ENCODE data around the gene CDK13. TPM values are rescaled to one million over a fixed set of nuclear protein-coding genes. Genes with fewer than 3 reads are reported as not detected.

CDK13 gene
- total RNA-seq, 1 donor from 2014 or later: 50.3 TPM

DNA sequence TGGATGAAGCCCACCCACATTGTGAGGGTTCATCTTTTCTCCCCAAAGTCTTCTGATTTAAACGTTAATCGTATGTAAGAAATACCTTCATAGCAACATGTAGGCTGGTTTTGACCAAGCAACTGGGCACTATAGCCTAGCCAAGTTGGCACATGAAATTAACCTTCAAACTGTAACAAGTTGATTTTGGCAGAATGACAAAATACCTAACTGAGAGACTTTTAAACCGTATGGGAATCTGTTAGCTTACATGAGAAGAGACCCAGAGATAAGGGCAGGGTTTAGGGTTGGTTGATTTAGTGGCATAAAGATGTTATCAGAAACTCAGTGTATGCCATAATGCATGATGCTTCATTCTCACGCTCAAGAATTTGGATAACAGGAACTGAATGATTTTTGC is 69.5 kb downstream of the CDK13 start:
- Histone ChIP-seq H3K27me3 (ENCODE audit: control insufficient read depth, insufficient read depth, low read length) (no peaks in the 10 kb centered on the region), H3K36me3 (ENCODE audit: control insufficient read depth, insufficient read depth, low read length) (peaks cover 1% of the 10 kb centered on the region), H3K4me3 (ENCODE audit: low read depth, low read length) (no peak overlapping the region)
- no peak for FAIRE-seq
- TF ChIP-seq, protein P1, sequence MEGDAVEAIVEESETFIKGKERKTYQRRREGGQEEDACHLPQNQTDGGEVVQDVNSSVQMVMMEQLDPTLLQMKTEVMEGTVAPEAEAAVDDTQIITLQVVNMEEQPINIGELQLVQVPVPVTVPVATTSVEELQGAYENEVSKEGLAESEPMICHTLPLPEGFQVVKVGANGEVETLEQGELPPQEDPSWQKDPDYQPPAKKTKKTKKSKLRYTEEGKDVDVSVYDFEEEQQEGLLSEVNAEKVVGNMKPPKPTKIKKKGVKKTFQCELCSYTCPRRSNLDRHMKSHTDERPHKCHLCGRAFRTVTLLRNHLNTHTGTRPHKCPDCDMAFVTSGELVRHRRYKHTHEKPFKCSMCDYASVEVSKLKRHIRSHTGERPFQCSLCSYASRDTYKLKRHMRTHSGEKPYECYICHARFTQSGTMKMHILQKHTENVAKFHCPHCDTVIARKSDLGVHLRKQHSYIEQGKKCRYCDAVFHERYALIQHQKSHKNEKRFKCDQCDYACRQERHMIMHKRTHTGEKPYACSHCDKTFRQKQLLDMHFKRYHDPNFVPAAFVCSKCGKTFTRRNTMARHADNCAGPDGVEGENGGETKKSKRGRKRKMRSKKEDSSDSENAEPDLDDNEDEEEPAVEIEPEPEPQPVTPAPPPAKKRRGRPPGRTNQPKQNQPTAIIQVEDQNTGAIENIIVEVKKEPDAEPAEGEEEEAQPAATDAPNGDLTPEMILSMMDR (IDR thresholded peaks at IDR 0.05; ENCODE audit: insufficient read depth, low read length, severe bottlenecking): no peak
- DNase-seq (ENCODE audit: low read depth): no peak

DNA sequence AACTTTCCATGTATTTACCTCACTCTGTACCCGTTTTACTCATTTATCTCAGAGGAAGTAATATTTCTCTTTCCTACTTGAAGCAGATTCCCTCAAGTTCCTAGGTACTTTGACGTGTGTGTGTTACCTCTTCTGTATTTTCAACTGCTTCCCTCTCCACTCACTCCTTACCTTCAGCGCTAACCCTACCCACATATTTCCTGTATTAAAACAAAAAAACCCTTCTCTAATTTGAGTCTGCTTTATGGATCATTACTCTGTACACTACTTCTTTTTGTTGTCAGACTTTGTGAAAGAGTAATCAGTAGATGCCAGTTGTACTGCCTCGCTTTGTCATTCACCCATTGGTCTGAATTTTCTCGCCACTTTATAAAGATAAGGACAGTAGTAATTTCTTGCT is 74.0 kb downstream of the CDK13 start:
- no peak for DNase-seq (ENCODE audit: low read depth)
- FAIRE-seq: no peak
- Histone ChIP-seq H3K4me3 (ENCODE audit: low read depth, low read length) (no peak overlapping the region), H3K27me3 (ENCODE audit: control insufficient read depth, insufficient read depth, low read length) (no peaks in the 10 kb centered on the region), H3K36me3 (ENCODE audit: control insufficient read depth, insufficient read depth, low read length) (no peaks in the 10 kb centered on the region)
- TF ChIP-seq, protein P1 (IDR thresholded peaks at IDR 0.05; ENCODE audit: insufficient read depth, low read length, severe bottlenecking): no peak

DNA sequence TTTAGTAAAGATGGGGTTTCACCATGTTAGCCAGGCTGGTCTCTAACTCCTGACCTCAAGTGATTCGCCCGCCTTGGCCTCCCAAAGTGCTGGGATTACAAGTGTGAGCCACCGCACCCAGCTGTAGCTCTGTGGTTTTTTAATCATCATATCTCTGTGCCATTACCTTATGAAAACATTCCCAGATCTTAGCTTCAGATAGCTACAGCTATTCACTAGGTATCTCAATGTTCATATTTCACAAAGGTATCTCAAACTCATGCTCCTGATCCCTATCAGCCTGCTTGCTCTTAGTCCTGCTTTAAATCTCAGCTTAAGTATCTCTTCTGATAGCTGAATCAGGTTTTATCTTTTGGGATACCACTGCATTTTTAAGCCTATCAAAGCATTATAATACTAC is 74.8 kb downstream of the CDK13 start:
- TF ChIP-seq, protein P1 (IDR thresholded peaks at IDR 0.05; ENCODE audit: insufficient read depth, low read length, severe bottlenecking): no peak
- H3K36me3 ChIP-seq (ENCODE audit: control insufficient read depth, insufficient read depth, low read length): no peaks in the 10 kb centered on the region
- no peaks in the 10 kb centered on the region for H3K27me3 ChIP-seq (ENCODE audit: control insufficient read depth, insufficient read depth, low read length)
- FAIRE-seq (no peak), DNase-seq (ENCODE audit: low read depth) (no peak)
- H3K4me3 ChIP-seq (ENCODE audit: low read depth, low read length): no peak overlapping the region

DNA sequence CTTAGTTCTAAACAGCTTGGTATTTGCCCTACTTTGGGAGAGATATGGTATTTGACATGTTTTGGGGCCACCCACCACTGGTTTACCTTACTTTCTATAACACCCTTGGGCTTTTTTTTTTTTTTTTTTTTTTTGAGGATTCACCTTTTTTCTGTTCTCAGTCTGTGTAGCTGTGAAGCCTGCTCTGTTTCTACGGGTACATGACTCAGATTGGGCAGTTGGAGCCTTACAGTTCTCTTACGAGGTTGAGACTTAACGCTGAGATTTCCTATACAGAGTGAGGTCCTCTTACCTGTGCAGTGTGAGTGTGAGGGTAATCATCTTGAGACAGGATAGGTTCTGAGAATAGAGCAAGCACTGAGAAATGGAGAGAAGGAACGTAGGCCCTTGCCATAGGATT is 77.5 kb downstream of the CDK13 start:
- no peaks in the 10 kb centered on the region for H3K36me3 ChIP-seq (ENCODE audit: control insufficient read depth, insufficient read depth, low read length)
- DNase-seq (ENCODE audit: low read depth): no peak
- no peak for FAIRE-seq
- no peak overlapping the region for H3K4me3 ChIP-seq (ENCODE audit: low read depth, low read length)
- TF ChIP-seq, protein P1 (IDR thresholded peaks at IDR 0.05; ENCODE audit: insufficient read depth, low read length, severe bottlenecking): no peak
- no peaks in the 10 kb centered on the region for H3K27me3 ChIP-seq (ENCODE audit: control insufficient read depth, insufficient read depth, low read length)

DNA sequence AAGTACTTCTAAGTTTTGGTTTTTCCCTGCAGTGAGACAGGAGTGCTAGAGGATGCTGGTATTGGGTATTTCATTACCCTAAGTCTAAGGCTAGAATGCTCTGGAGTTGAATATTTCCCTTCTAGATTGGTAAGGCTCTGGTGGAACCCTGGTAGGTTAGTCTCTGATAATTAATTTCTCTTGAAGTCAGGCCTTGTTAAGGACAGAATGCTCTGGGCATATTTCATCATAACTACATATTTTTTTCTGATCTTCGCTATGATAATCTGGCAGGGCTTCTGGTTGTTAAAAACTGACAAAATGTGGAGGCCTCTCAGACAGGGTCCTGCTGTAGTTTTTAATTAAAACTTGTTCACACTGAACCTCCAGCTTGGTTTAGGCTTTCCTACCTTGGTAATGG is 83.8 kb downstream of the CDK13 start:
- TF ChIP-seq, protein P1 (IDR thresholded peaks at IDR 0.05; ENCODE audit: insufficient read depth, low read length, severe bottlenecking): no peak
- no peak for FAIRE-seq
- no peak overlapping the region for H3K4me3 ChIP-seq (ENCODE audit: low read depth, low read length)
- H3K27me3 ChIP-seq (ENCODE audit: control insufficient read depth, insufficient read depth, low read length): no peaks in the 10 kb centered on the region
- peaks cover 1% of the 10 kb centered on the region for H3K36me3 ChIP-seq (ENCODE audit: control insufficient read depth, insufficient read depth, low read length)
- no peak for DNase-seq (ENCODE audit: low read depth)

DNA sequence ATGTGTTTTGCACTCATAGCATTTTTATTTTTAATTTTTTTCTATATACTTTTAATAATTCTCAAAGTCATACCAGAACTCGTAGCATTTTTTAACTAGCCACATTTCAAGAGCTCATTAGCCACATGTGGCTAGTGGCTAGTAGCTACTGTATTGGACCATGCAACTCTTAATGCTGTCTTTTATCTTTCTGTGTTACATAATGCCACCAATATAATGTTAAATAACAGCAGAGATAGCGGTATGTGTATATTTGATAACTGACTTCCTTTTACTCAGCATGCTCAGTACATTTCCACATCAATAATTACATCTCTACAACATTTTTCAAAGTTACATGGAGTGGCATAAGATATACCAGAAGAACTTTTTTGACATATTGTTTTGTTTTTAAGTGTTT is 91.4 kb downstream of the CDK13 start:
- no peak for FAIRE-seq
- Histone ChIP-seq H3K36me3 (ENCODE audit: control insufficient read depth, insufficient read depth, low read length) (no peaks in the 10 kb centered on the region), H3K4me3 (ENCODE audit: low read depth, low read length) (no peak overlapping the region)

More for the DNA sequence above, 91.4 kb downstream of the CDK13 start:
- H3K27me3 ChIP-seq (ENCODE audit: control insufficient read depth, insufficient read depth, low read length): no peaks in the 10 kb centered on the region
- DNase-seq (ENCODE audit: low read depth): no peak
- TF ChIP-seq, protein P1 (IDR thresholded peaks at IDR 0.05; ENCODE audit: insufficient read depth, low read length, severe bottlenecking): no peak
